ENCODE data around the gene TTC7B.

Gene TTC7B

DNA sequence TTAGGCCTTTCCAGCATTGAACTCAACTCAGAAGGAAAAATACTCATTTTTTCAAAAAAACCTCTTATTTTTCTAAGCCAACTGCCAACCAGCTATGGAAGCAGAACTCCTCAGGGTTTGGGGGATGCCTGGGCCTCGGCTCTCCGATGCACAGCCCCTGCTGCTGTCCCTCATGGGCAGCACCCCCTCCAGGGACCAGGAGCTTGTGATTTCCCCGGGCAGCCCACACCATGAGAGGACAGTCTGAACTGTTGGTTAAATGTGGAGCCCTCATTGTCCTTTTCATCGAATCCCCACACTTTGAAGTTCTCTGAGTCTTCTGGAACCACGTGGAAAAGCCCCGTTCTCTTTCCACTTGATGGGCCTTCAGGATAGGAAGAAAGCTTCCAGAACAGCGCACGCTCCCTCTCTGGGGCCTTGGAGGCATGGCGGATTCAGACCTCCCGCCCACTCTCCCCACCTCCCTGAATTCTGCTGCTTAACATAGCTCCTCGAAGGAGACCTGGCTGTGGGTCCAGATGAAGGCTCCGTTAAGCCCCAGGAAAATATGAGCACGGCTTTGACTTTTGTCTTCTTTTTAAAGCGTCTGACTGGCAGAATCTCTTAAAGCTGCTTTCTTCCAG lies 262.8 kb downstream of the TTC7B start:
- H3K4me3 ChIP-seq (ENCODE audit: low read depth, low read length): no peak overlapping the region
- TF ChIP-seq, protein P1, sequence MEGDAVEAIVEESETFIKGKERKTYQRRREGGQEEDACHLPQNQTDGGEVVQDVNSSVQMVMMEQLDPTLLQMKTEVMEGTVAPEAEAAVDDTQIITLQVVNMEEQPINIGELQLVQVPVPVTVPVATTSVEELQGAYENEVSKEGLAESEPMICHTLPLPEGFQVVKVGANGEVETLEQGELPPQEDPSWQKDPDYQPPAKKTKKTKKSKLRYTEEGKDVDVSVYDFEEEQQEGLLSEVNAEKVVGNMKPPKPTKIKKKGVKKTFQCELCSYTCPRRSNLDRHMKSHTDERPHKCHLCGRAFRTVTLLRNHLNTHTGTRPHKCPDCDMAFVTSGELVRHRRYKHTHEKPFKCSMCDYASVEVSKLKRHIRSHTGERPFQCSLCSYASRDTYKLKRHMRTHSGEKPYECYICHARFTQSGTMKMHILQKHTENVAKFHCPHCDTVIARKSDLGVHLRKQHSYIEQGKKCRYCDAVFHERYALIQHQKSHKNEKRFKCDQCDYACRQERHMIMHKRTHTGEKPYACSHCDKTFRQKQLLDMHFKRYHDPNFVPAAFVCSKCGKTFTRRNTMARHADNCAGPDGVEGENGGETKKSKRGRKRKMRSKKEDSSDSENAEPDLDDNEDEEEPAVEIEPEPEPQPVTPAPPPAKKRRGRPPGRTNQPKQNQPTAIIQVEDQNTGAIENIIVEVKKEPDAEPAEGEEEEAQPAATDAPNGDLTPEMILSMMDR (IDR thresholded peaks at IDR 0.05; ENCODE audit: low read depth, low read length): no peak

DNA sequence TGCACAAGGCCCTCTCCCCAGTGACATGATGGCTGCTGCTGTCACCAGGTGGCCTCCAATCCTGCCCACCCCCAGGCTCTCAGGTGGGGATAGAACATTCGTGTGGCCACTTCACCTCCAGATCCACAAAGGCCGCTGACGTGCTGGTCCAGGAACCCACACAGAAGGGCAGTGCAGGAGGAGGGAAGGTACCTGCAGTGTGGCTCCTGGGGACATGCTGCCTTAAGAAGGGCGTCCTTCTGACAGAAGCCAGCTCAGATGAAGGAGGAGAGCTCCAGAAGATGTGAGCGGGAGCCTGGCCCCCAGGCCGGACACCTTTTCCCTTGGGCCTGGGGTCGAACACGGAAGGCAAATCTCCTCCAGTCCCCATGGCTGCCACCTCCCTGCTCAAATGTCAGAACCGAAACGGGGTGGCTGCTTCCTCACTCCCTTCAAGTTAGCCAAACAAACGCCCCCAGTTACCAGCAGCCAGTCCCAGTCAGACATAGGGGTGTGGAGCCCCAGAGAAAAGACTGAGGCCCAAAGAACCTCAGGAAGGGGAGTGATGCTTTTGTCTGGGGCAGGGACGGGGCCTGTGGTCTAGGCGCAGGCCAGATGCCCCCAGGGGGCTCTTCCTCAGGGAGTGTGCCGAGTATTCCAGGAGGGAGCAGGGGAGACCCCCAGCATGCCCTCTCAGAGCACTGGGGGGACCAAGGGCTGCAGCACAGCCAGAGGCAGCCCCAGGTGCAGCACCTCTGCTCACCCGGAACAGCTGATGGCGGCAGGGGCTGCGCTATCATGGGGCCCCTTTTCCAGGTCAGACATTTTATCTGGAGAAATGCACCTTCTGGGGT lies 263.5 kb downstream of the TTC7B start:
- TF ChIP-seq, protein P1 (IDR thresholded peaks at IDR 0.05; ENCODE audit: low read depth, low read length): no peak
- H3K4me3 ChIP-seq (ENCODE audit: low read depth, low read length): no peak overlapping the region

DNA sequence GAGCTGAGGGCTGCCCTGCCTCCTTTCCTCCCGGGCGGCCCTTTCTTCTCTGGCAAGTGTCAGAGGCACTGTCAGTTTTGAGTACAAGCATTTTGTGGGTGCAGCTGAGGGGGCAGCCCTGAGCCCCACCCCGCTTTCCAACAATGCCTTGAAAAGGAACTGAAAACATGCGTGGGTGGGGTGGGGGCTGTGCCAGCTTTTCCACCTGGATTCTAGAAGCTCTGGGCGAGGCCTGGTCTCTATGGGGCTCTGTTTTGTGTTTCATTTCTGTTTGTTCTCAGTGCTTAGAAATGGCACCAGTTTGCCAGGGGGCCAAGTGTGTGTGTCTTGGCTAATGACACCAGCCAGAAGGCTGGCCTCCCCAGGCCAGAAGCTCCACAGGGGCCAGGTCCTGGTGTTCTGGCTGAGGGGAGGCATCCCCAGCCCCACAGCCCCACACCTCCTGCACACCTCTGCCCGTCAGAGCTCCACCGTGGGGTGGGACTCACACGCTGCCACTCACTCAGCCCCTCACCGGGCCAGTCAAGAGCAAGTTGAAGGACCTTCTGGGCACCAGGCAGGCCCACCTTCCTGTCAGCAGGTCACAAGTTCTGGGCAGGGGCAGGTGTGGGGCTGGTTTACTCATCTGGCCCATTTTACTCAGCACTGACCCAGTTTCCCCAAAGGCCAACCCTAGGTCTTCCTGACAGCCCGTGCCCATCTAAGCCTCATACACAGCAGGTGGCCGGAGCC lies 264.3 kb downstream of the TTC7B start:
- no peak overlapping the region for H3K4me3 ChIP-seq (ENCODE audit: low read depth, low read length)
- TF ChIP-seq, protein P1 (IDR thresholded peaks at IDR 0.05; ENCODE audit: low read depth, low read length): no peak

DNA sequence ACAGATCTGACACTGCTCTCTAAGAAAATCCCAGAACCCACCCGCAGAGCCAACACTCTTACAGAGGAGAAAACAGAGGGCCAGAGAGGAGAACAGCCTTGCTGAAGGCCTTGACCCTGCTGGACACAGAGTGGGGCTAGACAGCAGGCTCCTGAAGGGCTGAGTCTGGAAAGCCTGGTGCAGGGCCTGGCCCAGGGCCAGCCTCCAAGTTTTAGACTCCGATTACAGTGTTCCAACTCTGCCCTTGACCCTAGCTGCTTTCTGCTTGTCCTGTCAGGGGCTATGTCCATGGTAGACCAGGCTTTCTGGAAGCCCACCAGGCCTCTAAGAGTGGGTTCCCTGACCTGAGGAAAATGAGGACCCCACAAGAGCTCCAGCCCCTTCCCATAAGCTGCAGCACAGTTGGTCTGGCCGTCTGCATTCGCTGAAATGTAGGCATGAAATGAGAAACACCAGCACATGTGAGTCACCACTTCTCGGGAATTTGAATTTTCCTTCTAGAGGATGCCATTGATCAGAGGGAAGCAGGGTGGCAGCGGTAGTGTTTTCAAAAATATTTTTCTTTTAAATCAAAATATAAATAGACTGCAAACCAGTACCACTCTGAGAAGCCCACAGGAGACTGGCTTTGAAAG lies 265.0 kb downstream of the TTC7B start:
- TF ChIP-seq, protein P1 (IDR thresholded peaks at IDR 0.05; ENCODE audit: low read depth, low read length): no peak
- no peak overlapping the region for H3K4me3 ChIP-seq (ENCODE audit: low read depth, low read length)

DNA sequence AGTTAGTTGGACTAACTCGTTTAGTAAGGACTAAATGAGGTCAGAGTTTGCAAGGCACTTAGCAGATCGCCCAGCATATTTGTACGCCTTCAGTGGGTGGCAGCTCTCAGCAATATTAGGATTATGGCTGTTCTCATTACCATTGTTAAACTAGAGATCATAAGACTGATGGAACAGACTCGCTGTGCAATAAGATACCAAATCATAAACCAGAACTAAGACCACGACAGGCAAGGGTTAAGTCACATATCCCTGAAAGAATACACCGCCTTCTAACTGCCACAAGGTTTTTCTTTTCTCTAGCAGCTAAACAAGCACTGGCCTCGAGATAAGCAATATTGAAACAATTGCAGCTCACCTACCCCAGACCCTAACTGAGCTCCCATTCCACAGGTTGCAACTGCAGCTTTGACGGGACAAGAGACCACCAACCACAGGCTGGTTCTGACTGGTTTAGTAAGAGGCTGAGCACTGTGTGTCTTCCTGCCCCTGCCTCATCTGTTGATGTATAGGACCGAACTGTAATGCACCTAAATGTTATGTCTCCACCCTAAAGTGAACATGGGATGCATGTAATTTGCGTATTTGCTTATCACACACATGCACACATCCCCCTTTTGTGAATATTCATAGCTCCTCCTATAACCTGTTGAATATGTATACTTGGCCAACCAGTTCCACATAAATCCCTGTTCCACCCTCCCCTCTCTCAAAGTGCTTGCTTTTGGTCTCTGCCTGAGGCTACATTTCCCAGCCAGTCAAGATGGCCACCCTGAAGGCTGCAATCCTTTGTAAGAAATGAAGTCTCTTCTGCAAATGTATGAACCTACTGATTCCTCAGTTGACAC lies 266.2 kb downstream of the TTC7B start:
- H3K4me3 ChIP-seq (ENCODE audit: low read depth, low read length): no peak overlapping the region
- TF ChIP-seq, protein P1 (IDR thresholded peaks at IDR 0.05; ENCODE audit: low read depth, low read length): no peak

DNA sequence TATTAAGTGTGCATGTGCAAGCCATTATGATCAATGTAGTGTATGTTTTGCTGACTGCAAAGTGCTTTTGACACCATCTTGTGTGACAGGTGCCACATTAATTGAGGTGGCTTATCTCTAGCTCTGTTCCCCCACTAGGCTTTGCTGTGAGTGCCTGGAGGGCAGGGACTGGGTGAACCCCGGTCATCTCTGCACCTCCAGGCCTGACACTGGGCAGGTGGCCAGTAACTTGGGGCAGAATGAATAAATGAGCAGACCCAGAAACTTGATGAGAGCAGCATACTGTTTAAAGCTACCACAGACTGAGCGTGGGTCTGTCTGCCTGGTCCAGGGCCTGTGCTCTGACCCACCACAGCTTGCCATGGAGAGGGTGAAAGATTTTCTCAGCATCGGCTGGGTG lies 267.8 kb downstream of the TTC7B start:
- TF ChIP-seq, protein P1 (IDR thresholded peaks at IDR 0.05; ENCODE audit: low read depth, low read length): no peak
- H3K4me3 ChIP-seq (ENCODE audit: low read depth, low read length): no peak overlapping the region

Data from WI38 (cell line).